HCT116 (cell line): ENCODE measurements around the gene F11R. TPM values are rescaled to one million over a fixed set of nuclear protein-coding genes. Genes with fewer than 3 reads are reported as not detected.

ENCODE experiments used
- ATAC-seq: fragments of 200-7000 bp; cut with Tn5 transposase; 2 replicates; pipeline ENCODE4 v1.9.1; 2020; ENCODE audit warnings: mild to moderate bottlenecking, moderate library complexity
- BruUV-seq: library from RNA; stranded (reverse); fragments of 400-500 nt; replicated peaks from 2 replicates; lab custom pipeline; 2021; lab: Mats Ljungman, UMichigan
- CTCF ChIA-PET: fragments of 300-600 bp; sonication (Branson Sonifier 250); formaldehyde crosslinking; loops from one replicate; lab custom pipeline; 2021; ENCODE audit warnings: antibody characterized with exemption; lab: Charles Lee
- POLR2A ChIA-PET: fragments of 300-600, 350-600 bp; sonication (Branson Sonifier 250); formaldehyde crosslinking; loops from one replicate; lab custom pipeline; 2021; ENCODE audit warnings: antibody characterized with exemption; lab: Charles Lee
- RAD21 ChIA-PET, 2 experiments: fragments of 300-600 bp; sonication (Branson Sonifier 250); formaldehyde crosslinking; loops; one replicate each; lab custom pipeline; 2023; ENCODE audit warnings: low total read pairs in 2 of 2; ENCODE audit not compliant: uncharacterized antibody in 2 of 2, unreplicated experiment in 2 of 2, low non-redundant PET in 1 of 2; lab: Charles Lee
- DNase-seq: peaks from one replicate; pipeline ENCODE4 v3.0.0-alpha.2; 2010; ENCODE audit warnings: low read depth, low spot score
- H2AFZ ChIP-seq: fragments of 200-600 bp; shearing (Covaris generic), sonication (generic); 2 replicates; pipeline ENCODE4 v1.6.1; 2017; ENCODE audit warnings: low read depth, mixed run types, mixed read lengths, antibody characterized with exemption, low read length; ENCODE audit not compliant: poor library complexity, severe bottlenecking
- H3K27ac ChIP-seq: 2 replicates; pipeline ENCODE4 v1.5.1; 2012; ENCODE audit warnings: low read depth, low read length
- H3K27me3 ChIP-seq: fragments of 200-600 bp; sonication (generic); 2 replicates; pipeline ENCODE4 v1.6.1; 2016; ENCODE audit warnings: mixed run types, low read length, mixed read lengths; ENCODE audit not compliant: insufficient read depth
- H3K36me3 ChIP-seq, 2 experiments: fragments of 200-500 bp in 1 of 2; fragments of 200-600 bp in 1 of 2; sonication (Bioruptor generic) in 1 of 2; sonication (generic) in 1 of 2; 2 replicates each; pipeline versions ENCODE4 v1.5.1 to v1.6.1; 2014 to 2016; ENCODE audit warnings: low read length in 2 of 2, inconsistent platforms in 1 of 2, mixed read lengths in 1 of 2, mixed run types in 1 of 2; ENCODE audit not compliant: insufficient read depth in 2 of 2, control insufficient read depth in 1 of 2
- H3K4me1 ChIP-seq, 2 experiments: fragments of 200-600 bp in 1 of 2; sonication (generic) in 1 of 2; 2 replicates each; pipeline versions ENCODE4 v1.5.1 to v1.6.1; 2012 to 2017; ENCODE audit warnings: low read length in 2 of 2, inconsistent platforms in 1 of 2, mild to moderate bottlenecking in 1 of 2, mixed read lengths in 1 of 2, mixed run types in 1 of 2, moderate library complexity in 1 of 2; ENCODE audit not compliant: insufficient read depth in 2 of 2, control insufficient read depth in 1 of 2
- H3K4me2 ChIP-seq: fragments of 200-600 bp; sonication (generic); 2 replicates; pipeline ENCODE4 v1.6.1; 2017; ENCODE audit warnings: mixed run types, low read length, mixed read lengths
- H3K4me3 ChIP-seq, 2 experiments: fragments of 200-600 bp in 1 of 2; sonication (generic) in 1 of 2; replicated peaks in 1 of 2; 2 replicates each; pipeline ENCODE4 v1.5.1; 2011 to 2016; ENCODE audit warnings: low read length in 2 of 2, control low read depth in 1 of 2, low read depth in 1 of 2, mild to moderate bottlenecking in 1 of 2, mixed read lengths in 1 of 2, mixed run types in 1 of 2
- H3K79me2 ChIP-seq: fragments of 200-600 bp; sonication (generic); 2 replicates; pipeline ENCODE4 v1.6.1; 2017; ENCODE audit warnings: mild to moderate bottlenecking, mixed run types, low read length, moderate library complexity, mixed read lengths; ENCODE audit not compliant: insufficient read depth
- H3K9ac ChIP-seq: fragments of 200-600 bp; sonication (generic); 2 replicates; pipeline ENCODE4 v1.6.1; 2016; ENCODE audit warnings: low read length, mixed read lengths
- H3K9me2 ChIP-seq: fragments of 200-600 bp; sonication (generic), shearing (Covaris generic); 2 replicates; pipeline ENCODE4 v1.6.1; 2017; ENCODE audit warnings: mixed run types, mild to moderate bottlenecking, moderate library complexity; ENCODE audit not compliant: insufficient read depth
- H3K9me3 ChIP-seq, 2 experiments: fragments of 200-500 bp in 1 of 2; fragments of 200-600 bp in 1 of 2; sonication (Bioruptor generic) in 1 of 2; sonication (generic) in 1 of 2; 2 replicates each; pipeline ENCODE4 v1.6.1; 2014 to 2017; ENCODE audit warnings: low read length in 2 of 2, mixed read lengths in 2 of 2, inconsistent platforms in 1 of 2, low read depth in 1 of 2, mild to moderate bottlenecking in 1 of 2, mixed run types in 1 of 2, moderate library complexity in 1 of 2; ENCODE audit not compliant: control insufficient read depth in 1 of 2, insufficient read depth in 1 of 2
- H4K20me1 ChIP-seq: fragments of 200-600 bp; sonication (generic), shearing (Covaris generic); 2 replicates; pipeline ENCODE4 v1.6.1; 2017; ENCODE audit warnings: mixed run types, mild to moderate bottlenecking, moderate library complexity; ENCODE audit not compliant: insufficient read depth
- CBX3 ChIP-seq: IDR thresholded peaks from 2 replicates; pipeline ENCODE4 v1.6.1; 2012; ENCODE audit warnings: low read depth
- CEBPB ChIP-seq: IDR thresholded peaks from 2 replicates; pipeline ENCODE4 v1.6.1; 2012; ENCODE audit warnings: low read depth
- EZH2 ChIP-seq: fragments of 200-600 bp; sonication (generic); IDR thresholded peaks from 2 replicates; pipeline ENCODE4 v1.6.1; 2017; ENCODE audit warnings: antibody characterized with exemption, mixed run types
- FOSL1 ChIP-seq: IDR thresholded peaks from 2 replicates; pipeline ENCODE4 v1.6.1; 2012; ENCODE audit warnings: low read depth
- JUND ChIP-seq: IDR thresholded peaks from 2 replicates; pipeline ENCODE4 v1.6.1; 2012
- POLR2A ChIP-seq: IDR thresholded peaks from 2 replicates; pipeline ENCODE4 v1.7.0; 2011; ENCODE audit warnings: borderline replicate concordance; ENCODE audit not compliant: insufficient read depth, insufficient read length; ENCODE audit errors: extremely low read depth
- RAD21 ChIP-seq: IDR thresholded peaks from 2 replicates; pipeline ENCODE4 v1.6.1; 2012; ENCODE audit warnings: low read depth, mild to moderate bottlenecking
- SIN3A ChIP-seq: IDR thresholded peaks from 2 replicates; pipeline ENCODE4 v1.6.1; 2012; ENCODE audit warnings: low read depth
- SP1 ChIP-seq: IDR thresholded peaks from 2 replicates; pipeline ENCODE4 v1.6.1; 2012; ENCODE audit warnings: low read depth
- YY1 ChIP-seq: IDR thresholded peaks from 2 replicates; pipeline ENCODE4 v1.6.1; 2011; ENCODE audit warnings: low read length, low read depth, moderate library complexity, mild to moderate bottlenecking; ENCODE audit not compliant: insufficient replicate concordance; ENCODE audit errors: extremely low read depth
- ZNF274 ChIP-seq: fragments of 200-500 bp; sonication (Bioruptor generic); IDR thresholded peaks from 2 replicates; pipeline ENCODE4 v1.6.1; 2014; ENCODE audit warnings: mild to moderate bottlenecking, low read depth, low read length, inconsistent platforms
- intact Hi-C: fragments of 100-400 bp; cut with micrococcal nuclease; formaldehyde crosslinking; loops from 2 replicates; pipeline ENCODE4 v1.10.0; 2022
- total RNA-seq: library from RNA; stranded (reverse); gene quantifications from one replicate; pipeline ENCODE4 v1.2.1, GENCODE V29; 2021; ENCODE audit not compliant: unreplicated experiment

The F11R gene
- total RNA-seq, 1 experiment from 2014 or later: 86.7 TPM

- TF ChIP-seq POLR2A (no peak), CEBPB (no peak), FOSL1 (peak; percentile 20; the same call in 1 of the 2 replicates), ZNF274 (no peak), JUND (0 out of 2 replicates have a peak, but pooled peaks have one; percentile 6), YY1 (no peak), CBX3 (no peak), SP1 (no peak), RAD21 (no peak), SIN3A (no peak), EZH2 (no peak)
- TF ChIP-seq, all 23 proteins: peak for 2
- Histone ChIP-seq H3K4me3 (peak overlapping the region; percentile 67 to 96), H2AFZ (no peak overlapping the region), H3K9ac (peak overlapping the region; percentile 98), H4K20me1 (0 out of 2 replicates have a peak, but pooled peaks cover 5% of the 10 kb centered on the region), H3K27me3 (no peaks in the 10 kb centered on the region), H3K4me1 (peaks cover 18 to 49% of the 10 kb centered on the region in 2 experiments), H3K36me3 (peaks cover 0 to 2% of the 10 kb centered on the region in 2 experiments; a peak in 1 of 4 replicates), H3K4me2 (peak overlapping the region; percentile 77), H3K9me3 (no peaks in the 10 kb centered on the region), H3K79me2 (peaks cover 39% of the 10 kb centered on the region), H3K9me2 (no peaks in the 10 kb centered on the region), H3K27ac (peak overlapping the region; percentile 68)
- ChIA-PET POLR2A (interaction anchor here (1.2 to 3.0 kb wide), 8 partner anchors 10 to 94 kb away, joined by 4 to 24 read pairs (median 16); partner anchors contain the start of genes TSTD1 and USF1), CTCF (interaction anchor here (0.6 to 3.0 kb wide), 5 partner anchors 17 to 28 kb away, joined by 3 to 19 read pairs (median 5); partner anchors contain the start of gene TSTD1), RAD21 (no interaction called here)
- DNase-seq: no peak
- intact Hi-C loops: loop anchor here (1.0 to 5.0 kb wide), 3 partner anchors 75 to 130 kb away; partner anchors contain the start of genes KLHDC9, NIT1, PFDN2 and UFC1
- no peak for ATAC-seq
- no TSS peak for BruUV-seq
Measured at GRCh38 chr1:161021970-161022353, 1.0 kb upstream of the F11R start.
